Stimulated activated CD8-positive, alpha-beta memory T cell treated with anti-CD3 and anti-CD28 coated beads, Interleukin-7, amount 100 ng/mL, for 4 hours (primary cell): ENCODE data around the gene USF3.

Experiments
- DNase-seq, 2 donors: peaks; one replicate each; pipeline ENCODE4 v3.0.0-alpha.2; 2020; ENCODE audit warnings: low read depth in 2 of 2

USF3 gene

DNA sequence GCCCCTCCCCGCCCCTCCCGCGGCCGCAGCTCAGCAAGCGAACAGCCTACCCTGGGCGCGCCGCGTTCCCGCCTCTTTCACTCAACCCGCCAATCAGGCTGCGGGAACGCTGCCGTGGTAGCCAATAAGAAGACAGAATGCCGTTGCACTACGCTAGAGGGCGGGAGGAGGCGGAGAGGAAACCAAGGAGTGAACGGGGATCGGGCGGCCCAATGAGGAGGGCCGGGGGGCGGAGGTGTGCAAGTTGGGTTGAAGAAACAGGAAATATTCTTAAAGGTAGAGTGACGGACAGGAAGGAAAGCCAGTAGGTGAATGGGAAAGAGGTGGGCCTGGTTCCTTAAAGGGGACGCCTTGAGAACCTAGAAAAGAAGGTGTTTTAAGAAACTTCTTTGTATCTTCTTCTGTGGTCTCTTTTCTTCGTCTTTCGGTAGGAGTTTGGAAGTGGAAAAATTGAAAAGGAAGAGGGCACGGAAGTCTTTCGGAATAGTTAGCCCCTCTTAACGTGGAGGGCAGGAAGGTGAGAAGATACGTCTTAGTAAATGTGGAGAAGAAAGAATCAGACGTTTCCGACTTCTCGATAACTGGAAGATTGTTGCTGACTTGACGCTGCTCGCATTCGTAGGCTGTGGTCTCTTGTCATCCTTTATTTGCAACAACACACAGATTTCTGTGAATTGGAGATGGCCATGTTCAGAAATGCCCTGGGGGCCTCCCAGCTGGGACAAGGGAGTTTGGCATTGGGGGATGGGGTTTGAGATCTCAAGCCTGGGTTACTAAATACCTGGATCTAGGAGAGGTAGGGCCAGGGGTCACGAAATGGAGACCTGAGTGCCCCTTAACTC lies 437 bp upstream of the USF3 start:
- peak; percentile 98 to 99 for DNase-seq

DNA sequence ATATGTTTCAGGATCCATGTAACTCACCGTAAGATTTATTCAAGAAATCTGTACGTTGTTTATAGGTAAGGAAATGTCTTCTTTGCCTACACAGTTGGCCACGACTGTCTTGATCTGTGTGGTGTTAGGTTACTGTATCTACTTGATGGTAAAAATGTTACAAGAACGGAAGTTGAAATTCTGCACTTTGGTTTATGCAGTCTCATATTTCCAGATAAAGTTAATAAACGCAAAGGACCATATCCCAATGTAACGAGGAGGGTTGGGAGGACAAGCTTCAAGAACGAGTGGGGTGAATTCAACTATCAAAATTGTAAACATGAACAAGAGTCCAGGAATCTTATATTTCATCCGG lies 1.0 kb downstream of the USF3 start:
- no peak for DNase-seq

DNA sequence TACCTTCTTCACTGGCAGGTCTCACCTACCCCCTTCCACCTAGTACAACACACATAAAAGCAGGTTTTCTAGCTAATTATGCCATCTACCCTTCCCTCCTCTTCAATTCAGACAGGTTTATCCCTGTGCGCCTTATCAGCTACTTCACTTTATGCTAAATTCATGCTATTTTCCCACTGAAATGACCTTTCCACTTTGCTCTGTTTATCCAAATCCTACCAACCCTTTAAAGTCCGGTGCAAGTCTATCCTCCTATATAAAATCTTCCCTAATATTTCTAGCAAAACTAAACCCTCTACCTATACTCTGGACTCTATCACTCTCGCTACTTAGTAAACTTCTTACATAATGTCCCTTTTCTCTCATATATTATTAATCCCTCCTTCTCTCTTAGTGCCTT lies 6.0 kb downstream of the USF3 start:
- DNase-seq: no peak

DNA sequence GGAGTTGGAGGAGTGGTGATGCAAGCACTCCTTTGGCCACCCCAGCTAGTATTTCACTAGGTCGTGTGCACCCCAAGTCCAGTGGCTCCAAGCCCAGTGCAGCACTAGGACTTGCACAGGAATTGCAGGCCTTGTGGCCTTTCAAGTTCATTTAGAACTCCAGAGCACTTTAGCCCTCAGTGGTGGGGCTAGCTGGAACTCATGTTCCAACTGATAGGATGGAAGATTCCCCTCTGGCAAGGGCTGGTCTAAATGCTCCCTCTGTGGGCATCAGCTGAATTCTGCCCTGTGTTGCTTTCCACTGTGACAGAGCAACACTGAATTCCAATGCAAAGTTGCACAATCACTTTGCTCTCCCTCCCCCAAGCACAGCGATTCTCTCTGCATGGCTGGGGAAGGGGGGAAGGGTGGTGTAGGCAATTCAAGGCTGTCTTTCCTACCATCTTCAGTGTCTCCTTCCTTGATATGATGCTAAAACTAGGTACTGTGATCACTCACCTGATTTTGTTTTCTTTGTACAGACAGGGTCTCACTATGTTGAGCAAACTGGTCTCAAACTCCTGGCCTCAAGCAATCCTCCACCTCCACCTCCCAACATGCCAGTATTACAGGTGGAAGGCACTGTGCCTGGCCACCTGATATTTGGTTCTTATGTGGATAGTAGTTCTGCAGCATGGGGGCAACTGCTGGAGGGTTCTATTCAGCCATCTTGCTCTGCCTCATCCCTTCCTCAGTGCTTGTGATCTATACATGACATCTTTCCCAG lies 10.3 kb downstream of the USF3 start:
- DNase-seq: no peak

DNA sequence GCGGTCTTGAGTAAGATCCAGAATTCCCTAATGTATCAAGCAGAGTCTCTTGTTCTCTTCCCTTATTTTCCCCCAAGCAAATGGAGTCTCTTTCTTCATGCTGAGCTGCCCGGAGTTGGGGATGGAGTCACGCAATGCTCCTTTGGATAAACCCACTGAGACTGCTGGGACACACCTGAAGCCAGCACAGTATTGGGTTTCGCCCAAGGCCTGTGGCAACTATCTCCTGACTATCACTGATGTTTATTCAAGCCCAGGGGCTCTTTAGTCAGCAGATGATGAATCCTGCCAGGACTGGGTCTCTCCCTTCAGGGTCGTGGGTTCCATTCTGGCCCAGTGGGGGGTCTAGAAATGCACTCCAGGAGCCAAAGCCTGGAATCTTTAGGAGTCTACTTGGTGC lies 11.3 kb downstream of the USF3 start:
- no peak for DNase-seq

DNA sequence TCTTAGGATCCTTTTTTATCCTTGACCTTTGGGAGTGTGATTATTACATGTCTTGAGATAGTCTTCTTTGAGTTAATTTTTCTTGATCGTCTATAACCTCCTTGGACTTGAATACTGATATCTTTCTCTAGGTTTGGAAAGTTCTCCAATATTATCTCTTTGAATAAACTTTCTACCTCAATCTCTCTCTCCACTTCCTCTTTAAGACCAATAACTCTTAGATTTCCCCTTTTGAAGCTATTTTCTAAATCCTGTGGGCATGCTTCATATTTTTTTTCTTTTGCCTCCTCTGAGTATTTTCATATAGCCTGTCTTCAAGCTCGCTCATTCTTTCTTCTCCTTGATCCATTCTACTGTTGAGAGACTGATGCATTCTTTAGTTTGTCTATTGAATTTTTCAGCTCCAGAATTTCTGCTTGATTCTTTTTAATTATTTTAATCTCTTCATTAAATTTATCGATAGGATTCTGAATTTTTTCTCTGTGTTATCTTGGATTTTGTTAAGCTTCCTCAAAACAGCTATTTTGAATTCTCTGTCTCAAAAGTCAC lies 12.1 kb downstream of the USF3 start:
- DNase-seq: no peak

DNA sequence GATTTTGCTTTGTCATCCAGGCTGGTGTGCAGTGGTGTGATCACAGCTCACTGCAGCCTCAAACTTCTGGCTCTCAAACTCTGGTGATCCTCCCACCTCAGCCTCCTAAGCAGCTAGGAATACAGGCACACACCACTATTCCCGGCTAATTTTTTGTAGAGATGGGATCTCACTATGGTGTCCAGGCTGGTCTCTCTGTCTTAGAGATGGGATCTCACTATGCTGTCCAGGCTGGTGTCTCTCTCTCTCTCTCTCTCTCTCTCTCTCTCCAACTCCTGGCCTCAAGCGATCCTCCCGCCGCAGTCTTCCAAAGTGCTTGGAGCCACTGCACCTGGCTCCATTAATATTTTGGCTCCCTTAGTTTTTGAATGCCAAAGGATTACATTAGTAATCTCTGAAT lies 17.7 kb downstream of the USF3 start:
- no peak for DNase-seq

DNA sequence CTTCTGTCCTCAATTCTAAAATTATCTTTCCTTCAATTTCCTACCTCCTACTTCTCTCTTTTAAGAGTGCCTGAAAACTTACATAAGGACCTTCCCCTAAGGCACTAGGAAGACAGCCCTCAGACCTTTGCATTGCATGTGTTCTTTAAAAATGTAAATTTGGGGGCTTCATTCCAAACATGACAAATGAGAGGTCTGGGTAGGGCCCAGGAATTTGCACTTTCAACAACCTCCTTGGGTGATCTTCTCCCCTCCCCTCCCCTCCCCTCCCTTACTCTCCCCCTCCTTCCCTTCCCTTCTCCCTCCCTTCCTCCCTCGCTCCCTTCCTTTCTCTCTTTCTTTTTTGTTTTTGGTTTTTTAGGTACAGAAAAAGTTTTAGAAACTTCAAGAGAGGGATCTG lies 18.7 kb downstream of the USF3 start:
- no peak for DNase-seq

DNA sequence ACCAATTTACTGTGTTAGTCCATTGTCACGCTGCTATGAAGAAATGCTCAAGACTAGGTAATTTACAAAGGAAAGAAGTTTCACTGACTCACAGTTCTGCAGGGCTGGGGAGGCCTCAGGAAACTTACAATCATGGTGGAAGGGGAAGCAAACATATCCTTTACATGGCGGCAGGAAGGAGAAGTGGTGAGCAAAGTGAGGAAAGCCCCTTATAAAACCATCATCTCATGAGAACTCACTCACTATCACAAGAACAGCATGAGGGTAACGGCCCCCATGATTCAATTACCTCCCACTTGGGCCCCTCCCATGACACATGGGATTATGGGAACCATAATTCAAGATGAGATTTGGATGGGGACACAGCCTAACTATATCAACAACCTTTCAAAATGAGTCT lies 20.2 kb downstream of the USF3 start:
- no peak for DNase-seq

DNA sequence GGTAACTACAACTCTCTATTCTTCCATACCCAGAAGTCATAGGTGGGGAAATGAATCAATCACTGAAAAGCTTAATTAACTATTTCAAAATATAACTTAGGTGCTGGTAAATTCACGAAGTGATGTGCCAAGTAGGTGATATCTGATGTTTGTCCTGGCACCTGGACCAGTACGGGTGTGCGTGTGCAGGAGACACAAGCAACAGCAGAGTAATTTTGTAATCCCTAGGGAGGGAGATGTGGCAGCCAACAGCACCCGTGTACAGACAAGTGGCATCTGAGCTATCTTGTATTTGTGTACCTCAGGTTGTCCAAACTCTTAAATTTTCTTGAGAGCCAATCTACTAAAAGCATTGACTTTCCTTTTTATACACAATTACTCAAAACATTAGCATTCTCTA lies 22.8 kb downstream of the USF3 start:
- DNase-seq: no peak

DNA sequence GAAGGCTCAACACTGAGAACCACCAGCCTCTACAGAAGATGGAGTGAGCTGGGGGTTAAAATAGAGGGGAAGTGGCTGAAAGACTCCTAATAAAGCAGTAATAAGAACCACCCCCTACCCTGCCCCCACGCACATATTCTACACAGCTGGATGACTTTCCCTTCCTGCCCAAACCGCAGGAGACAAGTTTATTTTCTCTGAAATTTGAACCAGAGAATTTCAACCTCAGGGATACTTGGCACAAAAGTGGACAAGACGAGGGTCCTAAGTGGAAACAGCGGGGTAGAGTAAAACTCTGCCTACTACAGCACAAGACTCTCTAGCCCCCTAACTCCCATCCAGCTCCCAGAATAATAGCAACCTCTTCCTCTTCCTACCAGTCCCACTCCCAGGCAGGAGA lies 28.4 kb downstream of the USF3 start:
- DNase-seq: no peak

DNA sequence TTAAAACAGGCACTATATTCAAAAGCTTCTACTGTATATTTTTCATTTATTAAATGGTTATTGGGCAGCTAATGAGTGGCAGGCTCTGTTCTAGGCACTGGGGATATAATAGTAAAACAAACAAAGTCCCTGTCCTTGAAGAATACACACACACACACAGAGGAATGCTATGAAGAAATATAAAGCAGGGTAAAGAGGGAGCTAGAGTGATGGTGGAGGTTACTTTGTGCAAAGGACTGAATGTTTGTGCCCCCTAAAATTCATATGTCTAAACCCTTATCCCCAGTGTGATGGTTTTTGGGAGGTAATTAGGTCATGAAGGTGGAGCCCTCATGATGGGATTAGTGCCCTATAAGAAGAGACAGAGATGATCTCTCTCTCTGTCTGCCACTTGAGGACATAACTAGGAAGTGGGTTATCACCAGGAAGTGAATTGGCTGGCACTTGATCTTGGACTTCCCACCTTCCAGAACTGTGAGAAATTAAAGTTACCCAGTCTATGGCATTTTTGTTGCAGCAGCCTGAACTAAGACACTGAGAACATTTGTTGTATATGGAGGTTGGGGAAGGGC lies 31.8 kb downstream of the USF3 start:
- DNase-seq: no peak

DNA sequence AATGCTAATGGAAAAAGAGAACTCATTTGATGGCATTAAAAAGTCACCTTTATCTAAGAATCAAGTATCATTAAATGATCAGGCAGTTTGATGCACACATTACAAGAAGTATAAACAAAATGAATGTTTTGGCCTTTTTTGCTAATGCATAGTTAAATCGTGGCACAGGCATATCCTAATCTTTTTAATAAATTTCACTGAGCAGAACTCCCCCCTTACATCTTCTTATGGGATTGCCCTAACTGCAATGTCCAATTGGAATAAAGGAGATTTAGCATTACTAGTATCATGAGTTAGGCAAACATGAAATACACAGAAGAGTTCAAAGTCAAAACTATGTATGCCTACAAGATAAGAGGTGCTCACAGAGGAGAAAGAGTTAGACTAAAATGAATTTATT lies 32.7 kb downstream of the USF3 start:
- DNase-seq: no peak

DNA sequence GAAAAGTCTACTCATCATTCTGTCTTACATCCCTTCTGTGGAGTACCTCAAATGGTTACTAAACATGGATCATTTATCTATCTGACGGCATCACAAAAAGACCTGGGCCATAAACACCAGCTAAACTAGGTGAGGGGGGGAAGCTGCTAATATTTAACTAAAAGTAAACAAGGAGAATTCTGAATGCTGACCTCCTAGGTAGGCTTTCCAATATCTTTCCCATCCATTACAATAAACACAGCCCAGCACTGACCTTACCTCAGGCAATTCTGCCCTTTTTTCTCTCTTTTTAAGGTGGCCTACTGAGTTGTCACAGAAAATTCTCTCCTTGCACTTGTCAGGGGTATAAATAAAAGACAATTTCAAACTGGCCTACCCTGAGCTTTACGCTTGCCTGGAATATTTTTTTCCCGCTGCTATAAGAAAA lies 33.1 kb downstream of the USF3 start:
- DNase-seq: no peak

DNA sequence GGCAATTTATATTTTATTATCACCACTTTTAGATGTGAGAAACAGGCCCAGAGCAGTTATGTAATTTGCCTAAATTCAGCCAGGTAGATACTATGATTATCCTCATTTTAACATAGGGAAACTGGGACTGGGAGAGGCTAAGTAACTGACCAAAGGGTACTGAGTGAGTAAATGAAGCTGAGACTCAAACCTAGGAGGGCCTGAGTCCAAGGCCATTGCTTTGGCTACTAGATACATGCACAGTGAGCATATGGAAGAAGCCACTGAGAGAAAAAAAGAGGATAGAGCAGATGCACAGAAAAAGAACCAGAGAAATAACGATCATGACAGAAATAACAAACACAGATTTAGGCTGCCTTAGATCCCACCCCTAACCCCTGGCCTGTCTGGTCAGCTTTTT lies 33.6 kb downstream of the USF3 start:
- DNase-seq: no peak

DNA sequence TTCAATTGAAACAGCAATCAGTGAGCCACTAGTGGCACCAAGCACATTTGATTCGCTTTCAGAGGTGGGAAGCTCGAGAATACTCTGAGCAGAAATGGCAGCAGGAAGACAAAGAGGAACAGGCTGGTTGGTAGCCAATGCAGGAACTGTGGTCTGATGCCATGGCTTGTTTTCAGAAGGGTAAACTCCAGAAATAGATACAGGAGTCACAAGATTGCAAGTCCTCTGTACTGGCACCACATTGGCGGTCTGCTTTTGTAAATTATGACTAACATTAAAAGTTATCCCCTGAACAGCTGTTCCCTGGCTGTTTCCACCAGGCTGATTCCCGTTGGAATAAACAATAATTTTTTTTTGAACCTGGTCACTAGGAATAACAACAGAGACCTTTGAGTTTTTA lies 35.5 kb downstream of the USF3 start:
- no peak for DNase-seq

DNA sequence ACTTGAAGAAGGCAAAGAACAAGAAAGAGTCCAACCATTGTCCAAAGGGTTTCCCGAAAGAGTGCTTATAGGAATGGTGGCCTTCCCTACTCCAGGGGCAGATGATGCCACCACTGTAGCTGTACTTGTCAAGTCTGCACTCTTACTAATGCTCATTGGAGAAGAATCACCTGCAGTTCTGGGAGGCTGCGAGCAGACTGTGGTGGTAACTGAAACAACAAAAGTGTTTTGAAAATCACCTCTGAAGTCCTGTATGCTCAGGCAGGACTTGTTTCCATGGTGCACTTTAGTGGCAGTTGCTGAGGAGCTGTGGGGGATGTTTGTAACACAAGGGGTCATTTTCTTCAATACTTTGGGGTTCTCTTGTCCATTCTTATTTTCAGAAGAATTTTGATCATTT lies 36.0 kb downstream of the USF3 start:
- no peak for DNase-seq

DNA sequence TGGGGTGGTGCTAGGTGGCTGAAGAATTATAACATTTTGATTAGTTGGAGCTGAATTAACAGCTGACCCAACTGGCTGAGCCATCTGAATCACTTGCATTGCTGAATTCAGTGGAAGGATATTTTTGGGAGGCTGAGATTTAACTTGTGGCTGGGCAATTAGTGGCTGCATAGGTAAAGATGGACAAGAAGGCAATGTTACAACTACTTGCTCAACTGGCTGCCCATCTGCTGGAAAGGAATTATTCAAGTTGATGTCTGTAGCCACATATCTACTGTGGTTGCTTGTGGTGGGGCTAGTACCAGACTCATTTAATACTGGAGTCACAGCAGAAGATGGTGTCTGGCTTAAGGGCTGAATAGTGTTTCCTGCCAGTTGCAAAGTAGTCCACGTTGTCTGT lies 36.4 kb downstream of the USF3 start:
- DNase-seq: no peak

DNA sequence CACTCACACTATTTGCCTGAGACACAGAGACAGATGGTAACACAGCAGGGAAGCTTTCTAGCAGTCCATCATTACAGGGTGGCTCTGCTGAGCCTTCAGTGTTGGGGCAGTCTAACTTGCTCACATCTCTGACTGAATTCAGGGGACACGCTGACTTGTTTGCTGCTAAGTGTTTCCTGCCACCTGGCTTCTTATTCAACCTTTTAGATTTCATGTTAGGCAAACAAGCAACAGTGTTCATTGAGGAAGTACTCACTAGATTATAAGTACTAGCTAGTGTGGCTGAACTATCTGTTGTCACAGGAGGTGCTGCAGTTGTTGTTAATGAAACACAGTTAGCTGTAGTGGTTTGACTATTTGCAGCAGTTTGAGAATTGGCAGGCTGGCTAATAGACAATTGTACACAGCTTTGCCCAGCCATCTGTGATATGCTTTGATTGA lies 37.3 kb downstream of the USF3 start:
- DNase-seq: no peak

DNA sequence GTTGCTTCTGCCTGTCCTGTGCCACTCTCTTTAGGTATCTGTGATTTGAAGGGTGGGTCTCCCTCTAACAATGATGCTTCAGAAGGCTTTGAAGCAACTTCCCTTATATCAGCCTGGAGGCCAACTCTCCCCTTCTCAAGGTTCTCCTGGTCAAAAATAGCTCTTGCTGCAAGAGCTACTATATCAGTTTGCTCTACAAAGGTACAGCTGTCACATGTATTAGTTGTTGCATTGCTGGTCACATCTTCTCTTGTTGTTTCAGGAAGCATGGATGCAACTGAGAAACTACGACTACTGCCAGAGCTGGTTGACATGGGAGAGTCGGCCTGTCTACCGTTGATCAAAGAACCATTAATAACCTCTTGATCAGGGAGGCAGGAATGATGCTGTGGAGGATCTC lies 38.3 kb downstream of the USF3 start:
- no peak for DNase-seq

DNA sequence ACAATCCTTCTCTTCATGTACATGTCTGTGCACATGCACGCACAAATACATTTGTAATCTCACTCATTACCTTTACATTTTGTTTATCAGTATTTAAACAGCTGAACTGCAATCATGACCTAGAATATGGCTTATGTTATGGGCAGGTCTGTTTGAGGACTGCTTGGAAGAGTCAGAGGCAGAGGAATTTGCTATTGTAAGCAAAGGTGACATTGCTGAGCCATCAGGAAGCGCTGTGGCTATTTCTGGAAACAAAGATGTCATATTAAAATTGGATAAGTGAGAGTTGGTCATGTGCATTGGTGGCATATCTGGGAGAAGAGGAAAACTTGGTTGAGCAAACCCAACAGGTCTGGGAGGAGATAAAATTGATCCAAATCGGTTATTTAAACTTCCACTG lies 41.6 kb downstream of the USF3 start:
- no peak for DNase-seq

DNA sequence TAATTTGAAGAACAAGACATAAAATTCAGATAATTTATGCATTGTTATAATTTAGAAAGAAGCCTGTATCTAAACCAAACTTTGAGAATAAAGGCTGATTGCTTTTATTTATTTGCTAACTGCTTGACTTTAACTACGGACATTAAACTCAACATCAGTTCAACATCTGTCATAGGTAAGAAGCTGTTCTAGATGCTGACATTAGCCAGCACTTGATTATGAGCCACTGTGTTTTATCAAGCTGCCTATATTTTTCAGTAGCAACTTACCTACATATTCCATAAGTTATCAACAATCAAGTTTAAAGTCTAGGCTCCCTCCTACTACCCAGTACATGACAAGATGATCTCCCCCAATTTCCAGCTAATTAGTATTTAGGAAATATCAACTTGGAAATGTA lies 42.1 kb downstream of the USF3 start:
- no peak for DNase-seq
